Measurements from ENCODE around the gene FOXK2. TPM values are rescaled to one million over a fixed set of nuclear protein-coding genes. Genes with fewer than 3 reads are reported as not detected.

FOXK2 gene
- total RNA-seq, 2 experiments from 2014 or later, result 76.2 to 144 TPM

DNA sequence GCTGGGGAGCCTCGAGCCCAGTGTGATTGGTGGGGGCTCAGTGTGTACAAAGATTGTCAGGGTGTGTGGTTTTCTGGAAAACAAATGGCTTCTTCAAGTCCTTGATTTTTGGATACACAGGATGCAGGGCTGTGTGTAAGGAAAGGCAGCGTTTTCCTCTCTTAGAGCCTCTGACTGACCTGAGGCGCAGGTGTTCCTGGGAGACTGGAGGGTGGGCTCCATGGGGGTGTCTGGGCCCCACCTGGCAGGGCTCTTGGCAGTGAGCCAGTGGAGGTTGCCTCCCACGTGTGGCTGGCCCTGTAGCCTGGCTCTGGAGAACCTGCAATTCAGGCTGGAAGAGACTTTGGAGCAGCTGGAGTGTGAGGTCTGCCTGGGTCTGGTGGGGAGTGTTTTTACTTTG, 5.0 kb downstream of the FOXK2 start:
- ChIA-PET CTCF (ENCODE audit: unreplicated experiment) (no interaction called here), POLR2A (interaction anchor here (0.7 kb wide), 1 partner anchor 9 kb away, joined by 5 read pairs; no protein-coding TSS in a partner anchor)
- Histone ChIP-seq H3K9me2 (ENCODE audit: insufficient read depth, low read length) (no peaks in the 10 kb centered on the region), H3K79me2 (ENCODE audit: insufficient read depth, low read depth, low read length) (peaks cover 97% of the 10 kb centered on the region), H2AFZ (ENCODE audit: low read length) (no peak overlapping the region), H4K20me1 (ENCODE audit: insufficient read depth, low read length) (peaks cover 52% of the 10 kb centered on the region), H3K27ac (ENCODE audit: low read depth, low read length, poor library complexity, severe bottlenecking) (no peak overlapping the region), H3K4me2 (ENCODE audit: low read length) (peak overlapping the region; percentile 19; the same call in 1 of the 2 replicates), H3K4me1 (ENCODE audit: insufficient read depth, low read length, poor library complexity, severe bottlenecking) (peaks cover 56% of the 10 kb centered on the region), H3K9me3 (ENCODE audit: low read length) (no peaks in the 10 kb centered on the region), H3K36me3 (ENCODE audit: insufficient read depth, low read length) (peaks cover 39% of the 10 kb centered on the region), H3K4me3 (ENCODE audit: low read depth, low read length, poor library complexity, severe bottlenecking) (no peak overlapping the region)
- TF ChIP-seq, protein P1, sequence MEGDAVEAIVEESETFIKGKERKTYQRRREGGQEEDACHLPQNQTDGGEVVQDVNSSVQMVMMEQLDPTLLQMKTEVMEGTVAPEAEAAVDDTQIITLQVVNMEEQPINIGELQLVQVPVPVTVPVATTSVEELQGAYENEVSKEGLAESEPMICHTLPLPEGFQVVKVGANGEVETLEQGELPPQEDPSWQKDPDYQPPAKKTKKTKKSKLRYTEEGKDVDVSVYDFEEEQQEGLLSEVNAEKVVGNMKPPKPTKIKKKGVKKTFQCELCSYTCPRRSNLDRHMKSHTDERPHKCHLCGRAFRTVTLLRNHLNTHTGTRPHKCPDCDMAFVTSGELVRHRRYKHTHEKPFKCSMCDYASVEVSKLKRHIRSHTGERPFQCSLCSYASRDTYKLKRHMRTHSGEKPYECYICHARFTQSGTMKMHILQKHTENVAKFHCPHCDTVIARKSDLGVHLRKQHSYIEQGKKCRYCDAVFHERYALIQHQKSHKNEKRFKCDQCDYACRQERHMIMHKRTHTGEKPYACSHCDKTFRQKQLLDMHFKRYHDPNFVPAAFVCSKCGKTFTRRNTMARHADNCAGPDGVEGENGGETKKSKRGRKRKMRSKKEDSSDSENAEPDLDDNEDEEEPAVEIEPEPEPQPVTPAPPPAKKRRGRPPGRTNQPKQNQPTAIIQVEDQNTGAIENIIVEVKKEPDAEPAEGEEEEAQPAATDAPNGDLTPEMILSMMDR (conservative IDR thresholded peaks at IDR 0.05; ENCODE audit: low read length), result no peak
- TF ChIP-seq EZH2phosphoT487 (IDR thresholded peaks at IDR 0.05; ENCODE audit: borderline replicate concordance, low read depth, low read length), result no peak
- no peak for DNase-seq (ENCODE audit: low spot score)
- intact Hi-C loops (cut with micrococcal nuclease; ENCODE audit: unreplicated experiment), result no loop called here
- no TSS peak for BruUV-seq (replicated peaks)

DNA sequence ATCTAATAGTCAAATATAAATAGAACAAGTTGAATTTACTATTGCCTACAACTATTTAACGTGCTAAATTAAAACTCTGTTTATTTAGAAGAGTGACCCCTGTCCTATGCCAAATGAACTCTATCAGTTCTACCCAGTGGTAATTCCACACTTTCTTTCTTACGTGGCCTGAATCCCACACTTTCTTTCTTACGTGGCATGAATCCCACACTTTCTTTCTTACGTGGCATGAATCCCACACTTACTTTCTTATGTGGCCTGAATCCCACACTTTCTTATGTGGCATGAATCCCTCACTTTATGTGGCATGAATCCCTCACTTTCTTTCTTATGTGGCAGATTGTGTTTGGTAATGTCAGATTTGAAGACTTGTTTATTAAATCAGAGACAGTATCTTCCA, 6.2 kb downstream of the FOXK2 start:
- Histone ChIP-seq H3K9me3 (ENCODE audit: low read length) (no peaks in the 10 kb centered on the region), H3K36me3 (ENCODE audit: insufficient read depth, low read length) (peaks cover 40% of the 10 kb centered on the region), H3K4me1 (ENCODE audit: insufficient read depth, low read length, poor library complexity, severe bottlenecking) (peaks cover 68% of the 10 kb centered on the region), H4K20me1 (ENCODE audit: insufficient read depth, low read length) (peaks cover 56% of the 10 kb centered on the region), H3K27ac (ENCODE audit: low read depth, low read length, poor library complexity, severe bottlenecking) (no peak overlapping the region), H3K4me3 (ENCODE audit: low read depth, low read length, poor library complexity, severe bottlenecking) (no peak overlapping the region), H3K4me2 (ENCODE audit: low read length) (no peak overlapping the region), H3K79me2 (ENCODE audit: insufficient read depth, low read depth, low read length) (peaks cover 100% of the 10 kb centered on the region), H3K9me2 (ENCODE audit: insufficient read depth, low read length) (no peaks in the 10 kb centered on the region), H2AFZ (ENCODE audit: low read length) (no peak overlapping the region)
- DNase-seq (ENCODE audit: low spot score), result no peak
- ChIA-PET CTCF (ENCODE audit: unreplicated experiment) (no interaction called here), POLR2A (no interaction called here)
- no peak for TF ChIP-seq EZH2phosphoT487 (IDR thresholded peaks at IDR 0.05; ENCODE audit: borderline replicate concordance, low read depth, low read length)
- TF ChIP-seq, protein P1 (conservative IDR thresholded peaks at IDR 0.05; ENCODE audit: low read length), result no peak
- BruUV-seq (replicated peaks), result no TSS peak
- intact Hi-C loops (cut with micrococcal nuclease; ENCODE audit: unreplicated experiment), result no loop called here

DNA sequence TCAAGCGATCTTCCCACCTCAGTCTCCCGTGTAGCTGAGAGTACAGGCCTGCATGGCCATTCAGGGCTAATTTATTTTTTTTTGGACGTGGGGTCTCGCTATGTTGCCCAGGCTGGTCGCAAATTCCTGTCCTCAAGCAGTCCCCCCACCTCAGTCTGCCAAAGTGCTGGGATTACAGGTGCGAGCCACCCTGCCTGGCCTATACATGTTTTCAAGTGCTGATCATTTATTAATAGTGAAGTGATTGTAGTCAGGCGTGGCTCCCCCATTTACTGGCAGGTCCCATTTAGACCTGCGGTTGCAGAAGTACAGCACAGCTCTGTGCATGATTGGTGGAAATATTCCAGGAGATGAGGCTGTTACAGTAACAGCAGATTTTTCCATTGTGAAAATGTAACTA, 8.4 kb downstream of the FOXK2 start:
- peaks cover 57% of the 10 kb centered on the region for H3K4me1 ChIP-seq (ENCODE audit: insufficient read depth, low read length, poor library complexity, severe bottlenecking)
- peaks cover 100% of the 10 kb centered on the region for H3K79me2 ChIP-seq (ENCODE audit: insufficient read depth, low read depth, low read length)
- no peak overlapping the region for H3K4me3 ChIP-seq (ENCODE audit: low read depth, low read length, poor library complexity, severe bottlenecking)
- peaks cover 45% of the 10 kb centered on the region for H3K36me3 ChIP-seq (ENCODE audit: insufficient read depth, low read length)
- POLR2A ChIA-PET, result interaction anchor here (0.9 to 2.4 kb wide), 3 partner anchors 9 to 34 kb away, joined by 3 to 5 read pairs (median 5); no protein-coding TSS in a partner anchor
- no peak overlapping the region for H2AFZ ChIP-seq (ENCODE audit: low read length)
- no peaks in the 10 kb centered on the region for H3K9me3 ChIP-seq (ENCODE audit: low read length)
- TF ChIP-seq, protein P1 (conservative IDR thresholded peaks at IDR 0.05; ENCODE audit: low read length), result no peak
- TF ChIP-seq EZH2phosphoT487 (IDR thresholded peaks at IDR 0.05; ENCODE audit: borderline replicate concordance, low read depth, low read length), result no peak
- no peaks in the 10 kb centered on the region for H3K9me2 ChIP-seq (ENCODE audit: insufficient read depth, low read length)
- intact Hi-C loops (cut with micrococcal nuclease; ENCODE audit: unreplicated experiment), result no loop called here
- no peak overlapping the region for H3K4me2 ChIP-seq (ENCODE audit: low read length)
- DNase-seq (ENCODE audit: low spot score), result no peak
- BruUV-seq (replicated peaks), result no TSS peak
- peaks cover 60% of the 10 kb centered on the region for H4K20me1 ChIP-seq (ENCODE audit: insufficient read depth, low read length)
- CTCF ChIA-PET (ENCODE audit: unreplicated experiment), result no interaction called here
- peak overlapping the region; percentile 1 for H3K27ac ChIP-seq (ENCODE audit: low read depth, low read length, poor library complexity, severe bottlenecking)
